Nephron (organoid): ENCODE measurements around the gene KCNG2.

Source experiments
- H3K27ac Mint-ChIP-seq, 3 experiments: 2 replicates each; pipeline ENCODE4 v1.8.0; 2020; ENCODE audit warnings: mixed read lengths in 3 of 3, mild to moderate bottlenecking in 2 of 3, moderate library complexity in 1 of 3
- H3K27me3 Mint-ChIP-seq: 2 replicates; pipeline ENCODE4 v1.8.0; 2021; ENCODE audit warnings: low read depth, mild to moderate bottlenecking, moderate library complexity, mixed read lengths
- H3K36me3 Mint-ChIP-seq: 2 replicates; pipeline ENCODE4 v1.8.0; 2020; ENCODE audit warnings: low read depth, mixed read lengths
- H3K4me1 Mint-ChIP-seq: 2 replicates; pipeline ENCODE4 v1.8.0; 2020; ENCODE audit warnings: mixed read lengths
- H3K4me3 Mint-ChIP-seq, 3 experiments: 2 replicates each; pipeline ENCODE4 v1.8.0; 2020; ENCODE audit warnings: mild to moderate bottlenecking in 3 of 3, mixed read lengths in 3 of 3, moderate library complexity in 2 of 3
- H3K9me3 Mint-ChIP-seq: 2 replicates; pipeline ENCODE4 v1.8.0; 2020; ENCODE audit warnings: mixed read lengths
- CTCF ChIP-seq, 3 experiments: fragments of 200-600 bp; sonication (generic); IDR thresholded peaks; one replicate each; pipeline ENCODE4 v1.5.0; 2021; ENCODE audit warnings: antibody characterized with exemption in 3 of 3; ENCODE audit not compliant: unreplicated experiment in 3 of 3

Gene KCNG2

DNA sequence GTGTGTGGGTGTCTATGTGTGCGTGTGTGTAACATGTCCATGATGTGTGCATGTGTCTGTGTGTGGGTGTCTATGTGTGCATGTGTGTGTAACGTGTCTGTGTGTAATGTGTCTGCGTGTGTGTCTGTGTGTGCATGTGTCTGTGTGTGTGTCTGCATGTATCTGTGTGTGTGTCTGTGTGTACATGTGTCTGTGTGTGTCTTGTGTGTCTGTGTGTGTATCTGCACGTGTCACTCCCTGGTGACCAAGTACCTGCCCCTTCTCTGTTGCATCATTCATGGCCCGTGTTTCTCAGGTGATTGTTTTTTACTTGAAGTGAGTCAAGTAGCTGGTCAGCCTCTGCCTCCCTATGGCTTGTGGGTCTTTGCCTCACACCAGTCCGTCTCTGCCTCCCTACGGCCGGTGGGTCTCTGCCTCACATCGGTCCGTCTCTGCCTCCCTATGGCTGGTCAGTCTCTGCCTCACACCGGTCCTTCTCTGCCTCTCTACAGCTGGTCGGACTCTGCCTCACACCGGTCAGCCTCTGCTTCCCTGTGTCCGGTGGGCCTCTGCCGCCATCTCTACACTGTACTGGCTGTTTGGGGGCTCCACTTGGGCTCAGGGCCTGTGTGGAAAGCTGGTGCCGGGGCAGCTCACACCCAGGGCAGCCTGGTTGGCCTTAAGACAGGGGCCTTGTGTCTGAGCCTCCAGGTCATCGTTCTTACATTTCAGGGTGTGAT lies 31.6 kb downstream of the KCNG2 start:
- H3K27me3 Mint-ChIP-seq = peaks cover 4% of the 10 kb centered on the region
- H3K4me1 Mint-ChIP-seq = no peaks in the 10 kb centered on the region
- no peak overlapping the region for H3K4me3 Mint-ChIP-seq
- H3K27ac Mint-ChIP-seq = no peak overlapping the region
- no peak for TF ChIP-seq CTCF (IDR thresholded peaks at IDR 0.05; ENCODE audit: unreplicated experiment in 3 of 3)
- peaks cover 4% of the 10 kb centered on the region for H3K36me3 Mint-ChIP-seq
- H3K9me3 Mint-ChIP-seq = peaks cover 4% of the 10 kb centered on the region

GRCh38 chr18:79832169-79832568 lies 34.4 kb downstream of the KCNG2 start:
- no peaks in the 10 kb centered on the region for H3K4me1 Mint-ChIP-seq
- H3K9me3 Mint-ChIP-seq = peaks cover 4% of the 10 kb centered on the region
- TF ChIP-seq CTCF (IDR thresholded peaks at IDR 0.05; ENCODE audit: unreplicated experiment in 3 of 3) = no peak
- H3K4me3 Mint-ChIP-seq = no peak overlapping the region
- no peak overlapping the region for H3K27ac Mint-ChIP-seq
- H3K36me3 Mint-ChIP-seq = peaks cover 4% of the 10 kb centered on the region
- H3K27me3 Mint-ChIP-seq = peaks cover 10% of the 10 kb centered on the region

GRCh38 chr18:79834834-79835233 lies 37.1 kb downstream of the KCNG2 start:
- Mint-ChIP-seq H3K27me3 (peaks cover 10% of the 10 kb centered on the region), H3K36me3 (peaks cover 4% of the 10 kb centered on the region), H3K27ac (no peak overlapping the region), H3K4me3 (no peak overlapping the region), H3K4me1 (no peaks in the 10 kb centered on the region), H3K9me3 (peaks cover 7% of the 10 kb centered on the region)
- no peak for TF ChIP-seq CTCF (IDR thresholded peaks at IDR 0.05; ENCODE audit: unreplicated experiment in 3 of 3)

DNA sequence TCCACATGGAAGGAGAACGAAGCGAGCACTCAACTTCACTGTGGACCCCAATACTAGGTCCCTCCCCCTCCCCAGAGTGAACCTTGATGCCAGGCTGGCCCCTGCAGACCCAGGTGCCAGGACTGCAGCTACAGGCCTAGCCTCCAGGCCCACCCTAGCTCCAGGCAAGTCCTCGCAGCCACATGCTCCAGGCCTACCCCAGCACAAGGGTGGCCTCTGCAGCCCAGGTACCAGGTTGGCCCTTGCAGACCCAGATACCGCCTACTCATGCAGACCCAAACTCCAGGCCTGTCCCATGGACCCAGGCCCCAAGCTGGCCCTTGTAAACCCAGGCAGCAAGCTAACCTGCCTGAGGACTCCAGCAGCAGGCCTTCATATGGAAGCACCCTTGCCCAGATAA lies 44.2 kb downstream of the KCNG2 start:
- H3K27me3 Mint-ChIP-seq = peaks cover 8% of the 10 kb centered on the region
- TF ChIP-seq CTCF (IDR thresholded peaks at IDR 0.05; ENCODE audit: unreplicated experiment in 3 of 3) = no peak
- H3K9me3 Mint-ChIP-seq = peaks cover 20% of the 10 kb centered on the region
- no peak overlapping the region for H3K4me3 Mint-ChIP-seq
- no peaks in the 10 kb centered on the region for H3K36me3 Mint-ChIP-seq
- H3K27ac Mint-ChIP-seq = no peak overlapping the region
- peaks cover 4% of the 10 kb centered on the region for H3K4me1 Mint-ChIP-seq

DNA sequence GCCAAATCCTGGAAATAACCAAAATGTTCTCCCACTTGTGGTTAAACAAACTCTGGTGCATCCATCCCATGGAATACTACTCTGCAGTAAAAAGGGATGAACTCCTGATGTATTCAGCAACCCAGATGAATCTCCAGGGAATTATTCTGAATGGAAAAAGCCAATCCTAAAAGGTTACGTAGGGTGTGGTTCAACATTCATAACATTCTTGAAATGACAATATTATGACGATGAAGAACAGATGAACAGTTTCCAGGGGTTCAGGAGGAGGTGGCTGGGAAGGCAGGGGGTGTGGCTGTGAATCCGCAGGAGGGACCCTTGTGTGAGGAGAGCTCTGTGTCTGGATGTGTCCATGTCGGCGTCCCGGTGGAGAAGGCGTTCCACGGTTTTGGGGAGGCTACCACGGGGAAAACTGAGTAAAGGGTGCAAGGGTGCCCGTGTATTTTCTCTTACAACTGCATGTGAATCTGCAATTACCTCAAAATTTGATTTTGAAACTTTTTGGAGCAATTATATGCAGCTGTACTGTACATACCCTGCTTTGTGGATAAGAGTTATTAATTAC lies 47.3 kb downstream of the KCNG2 start:
- TF ChIP-seq CTCF (IDR thresholded peaks at IDR 0.05; ENCODE audit: unreplicated experiment in 3 of 3) = no peak
- Mint-ChIP-seq H3K36me3 (no peaks in the 10 kb centered on the region), H3K4me1 (peaks cover 10% of the 10 kb centered on the region), H3K27ac (no peak overlapping the region), H3K4me3 (no peak overlapping the region), H3K27me3 (peaks cover 8% of the 10 kb centered on the region), H3K9me3 (peaks cover 18% of the 10 kb centered on the region)
